Epithelial cell of esophagus (primary cell): ENCODE measurements around the gene RTL10.

Experiments
- DNase-seq: peaks from one replicate; pipeline ENCODE4 v3.0.0; 2010; ENCODE audit warnings: low read depth
- H3K4me3 ChIP-seq: 2 replicates; pipeline ENCODE4 v1.5.1; 2011; ENCODE audit warnings: mild to moderate bottlenecking, low read length, control low read depth
- CTCF ChIP-seq: IDR thresholded peaks from 2 replicates; pipeline ENCODE4 v1.5.1; 2011; ENCODE audit warnings: low read depth, mild to moderate bottlenecking, low read length, control low read depth, inconsistent platforms; ENCODE audit not compliant: insufficient read depth; ENCODE audit errors: missing control alignments

The RTL10 gene

GRCh38 chr22:19823191-19823901, 31.3 kb downstream of the RTL10 start:
- no peak for DNase-seq
- TF ChIP-seq CTCF, result no peak
- no peak overlapping the region for H3K4me3 ChIP-seq

GRCh38 chr22:19822301-19823117, 32.2 kb downstream of the RTL10 start:
- TF ChIP-seq CTCF, result no peak
- DNase-seq, result no peak
- H3K4me3 ChIP-seq, result no peak overlapping the region

- DNase-seq, result no peak
- H3K4me3 ChIP-seq, result no peak overlapping the region
- TF ChIP-seq CTCF, result no peak
Measured at GRCh38 chr22:19821523-19822300, 33.0 kb downstream of the RTL10 start.

- no peak overlapping the region for H3K4me3 ChIP-seq
- no peak for DNase-seq
- no peak for TF ChIP-seq CTCF
Measured at GRCh38 chr22:19820880-19821522, 33.7 kb downstream of the RTL10 start.

GRCh38 chr22:19819911-19820879, 34.5 kb downstream of the RTL10 start:
- H3K4me3 ChIP-seq, result no peak overlapping the region
- no peak for TF ChIP-seq CTCF
- no peak for DNase-seq
